Measurements from ENCODE around the gene BLOC1S3. TPM values are rescaled to one million over a fixed set of nuclear protein-coding genes. Genes with fewer than 3 reads are reported as not detected.

The BLOC1S3 gene, protein sequence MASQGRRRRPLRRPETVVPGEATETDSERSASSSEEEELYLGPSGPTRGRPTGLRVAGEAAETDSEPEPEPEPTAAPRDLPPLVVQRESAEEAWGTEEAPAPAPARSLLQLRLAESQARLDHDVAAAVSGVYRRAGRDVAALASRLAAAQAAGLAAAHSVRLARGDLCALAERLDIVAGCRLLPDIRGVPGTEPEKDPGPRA
- total RNA-seq, result 3.5 TPM
- long read RNA-seq, result 0 reads

DNA sequence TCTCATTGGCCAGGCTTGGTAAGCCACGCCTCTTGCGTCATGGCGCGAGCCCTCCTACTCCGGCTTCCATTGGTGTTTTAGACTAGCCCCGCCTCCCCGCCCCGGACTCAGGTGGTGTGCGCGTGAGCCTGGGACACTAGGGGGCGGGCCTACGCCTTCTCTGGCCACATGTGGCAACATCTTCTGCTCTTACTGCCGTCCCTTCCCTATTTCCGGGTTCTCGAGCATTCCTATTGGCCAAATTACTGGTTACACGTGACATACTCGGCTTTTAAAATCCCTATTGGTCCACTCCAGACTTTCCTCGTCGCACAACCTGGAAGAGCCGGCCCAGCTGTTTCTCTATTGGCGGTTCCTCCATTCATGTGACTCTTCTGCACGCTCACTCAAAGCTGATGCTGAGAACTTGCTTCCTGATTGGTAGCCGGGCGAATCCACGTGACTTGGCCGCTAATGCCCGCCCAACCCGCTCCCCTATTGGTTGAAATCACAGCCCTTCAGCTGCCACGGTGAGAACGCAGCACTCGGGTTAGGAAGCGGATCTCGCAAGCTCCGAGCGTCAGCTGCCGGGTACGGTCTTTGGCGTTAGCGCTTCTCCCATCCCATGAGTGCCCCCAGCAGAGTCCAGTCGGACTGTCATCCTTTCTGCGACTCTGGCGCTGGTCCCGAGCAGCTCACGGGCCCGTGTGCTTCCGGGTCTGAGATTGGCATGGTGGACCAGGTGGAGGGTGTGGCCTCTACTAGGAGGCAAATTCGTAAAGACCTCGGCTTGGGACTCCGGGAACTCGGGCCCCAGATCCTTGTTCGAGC is at the start of gene BLOC1S3:
BLOC1S3 (plus strand) TSS at position 523 of the 810 bp plus-strand sequence. CDS start 513 bp downstream, outside the sequence.
- peak; percentile 54 for TF ChIP-seq CTCF (IDR thresholded peaks at IDR 0.05; ENCODE audit: borderline replicate concordance)
- Histone ChIP-seq H3K9me3 (replicated peaks) (no peaks in the 10 kb centered on the region), H3K27me3 (ENCODE audit: low read depth) (no peaks in the 10 kb centered on the region), H3K4me1 (peaks cover 39% of the 10 kb centered on the region), H3K4me3 (peak within 1 kb of the TSS; percentile 87), H3K27ac (replicated peaks) (peak within 1 kb of the TSS; percentile 91), H3K36me3 (peaks cover 4% of the 10 kb centered on the region)
- peak; percentile 100 for DNase-seq
- intact Hi-C loops (cut with micrococcal nuclease), result no loop called here

GRCh38 chr19:45128806-45129205 is 49.8 kb upstream of the BLOC1S3 start:
- intact Hi-C loops (cut with micrococcal nuclease), result no loop called here
- no peak for TF ChIP-seq CTCF (IDR thresholded peaks at IDR 0.05; ENCODE audit: borderline replicate concordance)
- H3K27ac ChIP-seq (replicated peaks), result no peak overlapping the region
- H3K9me3 ChIP-seq (replicated peaks), result no peaks in the 10 kb centered on the region
- H3K27me3 ChIP-seq (ENCODE audit: low read depth), result no peaks in the 10 kb centered on the region
- no peak overlapping the region for H3K4me3 ChIP-seq
- H3K36me3 ChIP-seq, result peaks cover 14% of the 10 kb centered on the region
- H3K4me1 ChIP-seq, result peaks cover 5% of the 10 kb centered on the region
- no peak for DNase-seq

DNA sequence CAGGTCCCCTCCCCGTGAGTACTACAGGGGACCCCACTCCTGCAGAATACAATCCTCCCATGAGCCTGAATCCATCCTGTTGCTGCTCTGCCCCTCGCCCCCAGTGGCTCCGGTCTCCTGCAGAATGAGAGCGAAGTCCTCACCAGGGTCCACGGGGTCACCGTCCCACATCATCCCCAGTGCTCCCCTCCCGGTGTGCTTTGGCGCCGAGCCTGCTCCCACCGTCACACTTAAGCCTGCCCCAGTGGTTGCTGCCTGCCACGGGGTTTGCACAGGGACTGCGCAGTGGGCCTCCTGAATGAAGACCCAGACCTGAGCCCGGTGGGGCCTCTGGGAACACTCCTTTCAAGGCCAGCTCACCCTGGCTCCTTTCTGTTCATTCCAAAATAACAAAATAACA is 48.3 kb upstream of the BLOC1S3 start:
- Histone ChIP-seq H3K27me3 (ENCODE audit: low read depth) (no peaks in the 10 kb centered on the region), H3K27ac (replicated peaks) (no peak overlapping the region), H3K4me3 (no peak overlapping the region), H3K4me1 (peaks cover 5% of the 10 kb centered on the region), H3K36me3 (peaks cover 14% of the 10 kb centered on the region), H3K9me3 (replicated peaks) (no peaks in the 10 kb centered on the region)
- no peak for TF ChIP-seq CTCF (IDR thresholded peaks at IDR 0.05; ENCODE audit: borderline replicate concordance)
- no peak for DNase-seq
- intact Hi-C loops (cut with micrococcal nuclease), result no loop called here

GRCh38 chr19:45130888-45131615 is 47.5 kb upstream of the BLOC1S3 start:
- H3K36me3 ChIP-seq, result peaks cover 14% of the 10 kb centered on the region
- no peak for DNase-seq
- peak; percentile 21 for TF ChIP-seq CTCF (IDR thresholded peaks at IDR 0.05; ENCODE audit: borderline replicate concordance)
- H3K27me3 ChIP-seq (ENCODE audit: low read depth), result no peaks in the 10 kb centered on the region
- H3K9me3 ChIP-seq (replicated peaks), result no peaks in the 10 kb centered on the region
- peaks cover 3% of the 10 kb centered on the region for H3K4me1 ChIP-seq
- H3K27ac ChIP-seq (replicated peaks), result no peak overlapping the region
- intact Hi-C loops (cut with micrococcal nuclease), result no loop called here
- H3K4me3 ChIP-seq, result no peak overlapping the region

- Histone ChIP-seq H3K36me3 (peaks cover 2% of the 10 kb centered on the region), H3K4me1 (peaks cover 28% of the 10 kb centered on the region), H3K4me3 (no peak overlapping the region), H3K27me3 (ENCODE audit: low read depth) (no peaks in the 10 kb centered on the region), H3K27ac (replicated peaks) (no peak overlapping the region), H3K9me3 (replicated peaks) (no peaks in the 10 kb centered on the region)
- no peak for DNase-seq
- intact Hi-C loops (cut with micrococcal nuclease), result no loop called here
- no peak for TF ChIP-seq CTCF (IDR thresholded peaks at IDR 0.05; ENCODE audit: borderline replicate concordance)
Observed at GRCh38 chr19:45133661-45134060, 44.9 kb upstream of the BLOC1S3 start.
